Stomach smooth muscle (tissue), 2 donors: ENCODE data around the gene KCNQ2.

Experiments
- H3K27ac ChIP-seq: one replicate; pipeline ENCODE4 v1.7.0; 2013; ENCODE audit warnings: mild to moderate bottlenecking, low read length, inconsistent platforms
- H3K27me3 ChIP-seq, 2 donors: one replicate each; pipeline ENCODE4 v1.7.0; 2013; ENCODE audit warnings: low read length in 2 of 2; ENCODE audit not compliant: insufficient read depth in 2 of 2, control insufficient read depth in 1 of 2
- H3K36me3 ChIP-seq, 2 donors: one replicate each; pipeline ENCODE4 v1.7.0; 2013; ENCODE audit warnings: low read length in 2 of 2; ENCODE audit not compliant: control insufficient read depth in 2 of 2, insufficient read depth in 2 of 2
- H3K4me1 ChIP-seq: one replicate; pipeline ENCODE4 v1.7.0; 2013; ENCODE audit warnings: low read length; ENCODE audit not compliant: control insufficient read depth, insufficient read depth
- H3K4me3 ChIP-seq, 2 donors: one replicate each; pipeline ENCODE4 v1.7.0; 2013; ENCODE audit warnings: low read length in 2 of 2
- H3K9ac ChIP-seq, 2 donors: one replicate each; pipeline ENCODE4 v1.7.0; 2013; ENCODE audit warnings: low read length in 2 of 2, mild to moderate bottlenecking in 1 of 2
- H3K9me3 ChIP-seq, 2 donors: one replicate each; pipeline ENCODE4 v1.7.0; 2013; ENCODE audit warnings: low read length in 2 of 2; ENCODE audit not compliant: control insufficient read depth in 2 of 2
- donor health status: healthy.
- donor health status: Pancreatic carcinoma.

Gene KCNQ2

DNA sequence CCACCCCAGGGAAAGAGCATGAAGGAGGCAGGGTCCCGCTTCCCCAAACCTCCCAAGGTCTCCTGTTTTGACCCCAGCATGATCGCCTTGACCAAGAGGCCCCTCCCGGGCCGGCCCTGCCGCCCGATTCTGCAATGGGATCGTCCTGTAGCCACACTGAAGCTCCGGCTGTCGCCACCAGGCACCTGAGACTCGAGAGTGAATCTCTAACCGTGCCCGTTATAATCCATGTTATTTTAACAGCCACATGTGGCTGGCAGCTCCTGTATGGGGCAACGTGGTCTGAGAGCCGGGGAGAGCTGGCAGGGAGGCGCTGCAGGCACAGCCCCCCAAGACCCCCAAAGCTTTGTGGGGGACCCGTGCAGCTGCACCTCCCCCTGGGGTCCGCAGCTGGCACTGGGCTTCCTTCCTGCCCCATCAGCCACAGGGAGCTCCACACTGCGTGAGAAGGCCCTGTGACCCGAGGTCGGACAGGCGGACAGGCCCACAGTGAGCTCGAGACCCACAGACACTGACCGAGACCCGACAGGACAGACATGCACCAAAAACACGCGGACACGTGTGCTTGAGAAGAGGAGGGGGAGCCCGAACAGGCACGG, 51.3 kb downstream of the KCNQ2 start:
- Histone ChIP-seq H3K9ac (no peak overlapping the region), H3K4me3 (no peak overlapping the region), H3K36me3 (no peaks in the 10 kb centered on the region), H3K27ac (no peak overlapping the region), H3K9me3 (peaks cover 0 to 5% of the 10 kb centered on the region in 2 donors), H3K27me3 (peaks cover 2 to 3% of the 10 kb centered on the region in 2 donors), H3K4me1 (no peaks in the 10 kb centered on the region)

DNA sequence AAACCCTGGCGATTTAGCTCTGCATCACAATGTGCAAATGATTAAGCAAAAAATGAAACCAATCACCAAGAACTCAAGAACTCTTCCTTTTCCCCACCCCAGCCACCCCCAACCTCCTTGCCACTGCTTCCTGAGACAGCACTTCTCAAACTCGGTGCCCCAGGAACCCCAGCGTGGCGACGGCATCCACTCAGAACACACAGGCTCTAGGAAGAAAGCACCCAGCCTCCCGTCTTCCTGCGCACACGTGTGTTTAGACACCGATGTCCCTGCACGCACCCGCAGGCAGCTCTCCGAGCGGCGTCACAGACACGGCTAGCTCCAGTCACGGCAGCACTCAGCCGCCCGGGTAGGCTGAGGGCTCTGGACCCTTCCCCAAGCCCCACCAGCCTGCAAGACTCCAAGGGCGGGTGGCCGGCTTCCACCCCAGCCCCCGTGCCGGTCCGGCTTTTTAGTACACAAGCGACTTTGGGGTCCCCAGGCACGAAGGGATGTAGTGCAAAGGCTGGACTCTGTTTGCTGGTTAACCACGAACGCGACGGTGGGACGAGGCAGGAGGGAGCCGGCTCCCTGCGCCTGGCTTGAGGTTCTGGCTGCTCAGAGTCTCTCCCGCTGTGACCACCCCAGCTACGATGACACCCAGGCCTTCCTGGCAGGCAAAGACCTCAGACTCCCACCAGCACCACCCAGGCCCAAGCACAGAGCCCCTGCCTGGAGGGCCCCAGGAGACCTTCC, 51.9 kb downstream of the KCNQ2 start:
- Histone ChIP-seq H3K9ac (no peak overlapping the region), H3K27me3 (peaks cover 2 to 3% of the 10 kb centered on the region in 2 donors), H3K27ac (no peak overlapping the region), H3K4me1 (no peaks in the 10 kb centered on the region), H3K36me3 (no peaks in the 10 kb centered on the region), H3K9me3 (peaks cover 0 to 5% of the 10 kb centered on the region in 2 donors), H3K4me3 (no peak overlapping the region)

GRCh38 chr20:63419299-63419698, 53.2 kb downstream of the KCNQ2 start:
- Histone ChIP-seq H3K27me3 (peaks cover 2 to 3% of the 10 kb centered on the region in 2 donors), H3K9me3 (no peaks in the 10 kb centered on the region)

GRCh38 chr20:63418617-63419016, 53.8 kb downstream of the KCNQ2 start:
- no peak overlapping the region for H3K9ac ChIP-seq

More at GRCh38 chr20:63419299-63419698, 53.2 kb downstream of the KCNQ2 start:
- H3K27ac ChIP-seq = no peak overlapping the region
- H3K9ac ChIP-seq = no peak overlapping the region
- H3K4me3 ChIP-seq = no peak overlapping the region
- no peaks in the 10 kb centered on the region for H3K36me3 ChIP-seq
- no peaks in the 10 kb centered on the region for H3K4me1 ChIP-seq

DNA sequence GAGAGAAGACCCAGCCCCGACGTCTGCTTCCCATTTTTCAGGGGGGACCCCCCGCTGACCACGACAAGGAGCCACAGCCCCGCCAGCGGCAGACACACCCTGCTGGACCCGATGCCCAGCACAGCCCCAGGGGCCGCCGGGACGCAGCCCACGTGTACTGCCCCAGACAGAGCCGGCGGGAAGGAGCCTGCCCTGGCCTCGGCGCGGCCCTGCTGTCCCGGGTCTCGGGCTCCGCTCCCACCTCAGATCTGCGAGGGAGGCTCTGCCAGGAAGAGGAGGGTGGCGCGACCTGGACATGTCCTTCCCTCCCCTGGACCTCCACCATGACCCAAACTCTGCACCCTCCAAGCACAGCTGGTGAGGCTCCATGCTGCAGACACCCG, 54.7 kb downstream of the KCNQ2 start:
- H3K9me3 ChIP-seq = no peaks in the 10 kb centered on the region
- no peaks in the 10 kb centered on the region for H3K4me1 ChIP-seq
- peaks cover 3% of the 10 kb centered on the region in 2 donors for H3K27me3 ChIP-seq
- H3K9ac ChIP-seq = no peak overlapping the region
- H3K36me3 ChIP-seq = no peaks in the 10 kb centered on the region
- no peak overlapping the region for H3K27ac ChIP-seq
- H3K4me3 ChIP-seq = no peak overlapping the region

More at GRCh38 chr20:63418617-63419016, 53.8 kb downstream of the KCNQ2 start:
- Histone ChIP-seq H3K4me3 (no peak overlapping the region), H3K36me3 (no peaks in the 10 kb centered on the region), H3K4me1 (no peaks in the 10 kb centered on the region), H3K9me3 (no peaks in the 10 kb centered on the region), H3K27ac (no peak overlapping the region), H3K27me3 (peaks cover 2 to 3% of the 10 kb centered on the region in 2 donors)

DNA sequence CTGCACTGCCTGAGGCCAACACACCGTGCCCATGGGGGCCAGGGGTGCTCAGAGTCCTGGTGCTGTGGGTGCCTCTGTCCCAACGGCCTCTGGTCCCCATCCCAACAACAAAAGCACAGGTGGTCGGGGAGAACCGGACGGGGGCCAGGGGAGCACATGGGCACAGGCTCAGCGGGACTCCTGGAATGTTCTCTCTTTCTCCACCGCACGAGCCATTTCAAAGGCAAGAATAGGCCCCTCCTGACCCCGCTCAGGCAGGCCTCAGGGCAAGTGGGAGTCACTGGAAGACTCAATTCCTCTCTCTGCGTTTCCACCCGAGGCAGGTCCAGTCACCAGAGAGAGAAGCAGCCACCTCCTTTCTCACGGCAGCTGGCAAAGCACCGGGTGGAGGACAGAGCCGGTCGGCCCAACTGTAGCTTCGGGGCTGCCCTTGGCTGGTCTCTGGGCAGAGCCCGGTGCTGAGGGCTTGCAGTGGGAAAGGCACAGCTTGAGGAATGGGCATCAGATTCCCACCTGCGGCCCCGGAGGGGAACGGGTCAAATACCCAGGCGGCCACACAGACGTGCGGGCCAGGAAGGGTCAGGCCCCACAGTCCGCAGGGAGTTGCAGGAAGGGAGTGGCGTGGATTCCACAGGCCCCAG, 55.2 kb downstream of the KCNQ2 start:
- Histone ChIP-seq H3K36me3 (no peaks in the 10 kb centered on the region), H3K4me1 (no peaks in the 10 kb centered on the region), H3K27ac (no peak overlapping the region), H3K27me3 (peaks cover 3% of the 10 kb centered on the region in 2 donors), H3K4me3 (no peak overlapping the region), H3K9me3 (no peaks in the 10 kb centered on the region), H3K9ac (no peak overlapping the region)

DNA sequence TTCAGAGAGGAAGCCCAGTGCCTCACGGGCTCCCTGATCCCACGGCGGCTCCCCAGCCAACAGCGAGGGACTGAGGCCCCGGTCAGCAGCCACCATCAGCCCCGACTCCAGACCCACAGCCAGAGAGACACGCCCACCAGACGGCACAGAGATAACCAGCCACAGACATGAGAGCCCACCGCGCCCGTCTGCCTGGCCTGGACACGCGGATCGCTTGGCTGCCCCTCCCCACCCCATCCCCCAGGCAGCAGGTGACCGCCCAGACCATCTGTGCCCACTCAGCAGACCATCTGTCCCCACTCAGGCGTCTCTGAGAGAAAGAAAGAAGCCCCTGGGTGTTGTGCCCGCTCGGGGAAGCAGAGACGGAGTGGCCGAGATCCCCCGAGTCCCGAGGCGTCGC, 55.8 kb downstream of the KCNQ2 start:
- H3K9me3 ChIP-seq = no peaks in the 10 kb centered on the region
- H3K27me3 ChIP-seq = peaks cover 3 to 7% of the 10 kb centered on the region in 2 donors
- no peaks in the 10 kb centered on the region for H3K4me1 ChIP-seq
- H3K4me3 ChIP-seq = no peak overlapping the region
- no peak overlapping the region for H3K9ac ChIP-seq
- H3K36me3 ChIP-seq = no peaks in the 10 kb centered on the region
- no peak overlapping the region for H3K27ac ChIP-seq

GRCh38 chr20:63415647-63416391, 56.6 kb downstream of the KCNQ2 start:
- H3K4me1 ChIP-seq = no peaks in the 10 kb centered on the region
- H3K36me3 ChIP-seq = no peaks in the 10 kb centered on the region
- no peaks in the 10 kb centered on the region for H3K9me3 ChIP-seq
- H3K4me3 ChIP-seq = no peak overlapping the region
- H3K27me3 ChIP-seq = peaks cover 5 to 8% of the 10 kb centered on the region in 2 donors
- H3K27ac ChIP-seq = no peak overlapping the region
- no peak overlapping the region for H3K9ac ChIP-seq

GRCh38 chr20:63414720-63415430, 57.6 kb downstream of the KCNQ2 start:
- H3K9ac ChIP-seq = no peak overlapping the region
- no peaks in the 10 kb centered on the region for H3K4me1 ChIP-seq
- no peak overlapping the region for H3K4me3 ChIP-seq
- no peaks in the 10 kb centered on the region for H3K9me3 ChIP-seq
- H3K36me3 ChIP-seq = no peaks in the 10 kb centered on the region
- peaks cover 8 to 9% of the 10 kb centered on the region in 2 donors for H3K27me3 ChIP-seq
- no peak overlapping the region for H3K27ac ChIP-seq
